ENCODE data around the gene PANK3.
"Not testable (repeated sequence)": the region's sequence is repeated elsewhere in the genome, so short reads cannot be mapped to it uniquely, and the experiment has no call there.

Gene PANK3

DNA sequence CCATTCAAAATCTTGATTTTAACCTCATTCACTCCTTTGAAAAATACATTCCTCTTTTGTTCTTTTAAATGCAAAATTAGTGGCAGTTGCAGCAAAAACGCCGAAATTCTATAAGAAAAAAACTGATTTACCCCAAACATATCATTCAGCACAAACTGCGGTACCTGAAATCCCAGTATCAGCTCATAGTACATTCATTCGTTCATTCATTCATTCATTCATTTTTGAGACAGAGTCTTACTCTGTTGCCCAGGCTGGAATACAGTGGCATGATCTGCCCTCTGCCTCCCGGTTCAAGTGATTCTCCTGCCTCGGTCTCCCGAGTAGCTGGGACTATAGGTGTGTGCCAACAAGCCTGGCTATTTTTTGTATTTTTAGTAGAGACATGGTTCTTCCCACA lies 29.6 kb downstream of the PANK3 start:
- DNase-seq, result no peak

DNA sequence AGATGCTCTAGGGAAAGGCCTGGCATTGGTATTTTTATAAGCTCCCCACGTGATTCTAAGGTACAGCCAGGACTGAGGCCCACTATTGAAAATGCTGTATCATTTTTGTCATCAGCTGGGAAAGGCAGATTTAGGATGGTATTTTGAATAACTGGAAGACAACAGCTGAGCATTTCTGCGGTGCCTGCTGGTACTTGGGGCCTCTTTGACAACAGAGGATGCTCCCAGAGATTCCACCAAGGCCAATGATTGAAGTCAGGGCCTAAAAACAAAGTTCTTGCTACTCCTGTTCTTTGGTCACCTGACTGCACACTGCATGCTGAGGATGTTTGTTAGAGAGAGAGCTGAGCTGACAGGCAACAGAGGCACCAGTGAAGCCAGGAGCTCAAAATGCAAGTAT lies 42.0 kb downstream of the PANK3 start:
- DNase-seq, result no peak

DNA sequence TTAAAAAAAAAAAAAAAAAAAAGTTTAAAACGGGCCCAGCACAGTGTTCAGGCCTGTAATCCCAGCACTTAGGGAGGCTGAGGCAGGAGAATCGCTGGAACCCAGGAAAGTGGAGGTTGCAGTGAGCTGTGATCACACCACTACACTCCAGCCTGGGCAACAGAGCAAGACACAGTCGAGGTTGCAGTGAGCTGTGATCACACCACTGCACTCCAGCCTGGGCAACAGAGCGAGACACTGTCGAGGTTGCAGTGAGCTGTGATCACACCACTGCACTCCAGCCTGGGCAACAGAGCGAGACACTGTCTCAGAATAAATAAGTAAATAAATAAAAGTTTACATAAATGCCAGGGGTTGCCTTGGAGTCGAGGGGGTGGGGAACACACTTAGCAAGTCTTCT lies 44.8 kb downstream of the PANK3 start:
- not testable (repeated sequence) for DNase-seq

DNA sequence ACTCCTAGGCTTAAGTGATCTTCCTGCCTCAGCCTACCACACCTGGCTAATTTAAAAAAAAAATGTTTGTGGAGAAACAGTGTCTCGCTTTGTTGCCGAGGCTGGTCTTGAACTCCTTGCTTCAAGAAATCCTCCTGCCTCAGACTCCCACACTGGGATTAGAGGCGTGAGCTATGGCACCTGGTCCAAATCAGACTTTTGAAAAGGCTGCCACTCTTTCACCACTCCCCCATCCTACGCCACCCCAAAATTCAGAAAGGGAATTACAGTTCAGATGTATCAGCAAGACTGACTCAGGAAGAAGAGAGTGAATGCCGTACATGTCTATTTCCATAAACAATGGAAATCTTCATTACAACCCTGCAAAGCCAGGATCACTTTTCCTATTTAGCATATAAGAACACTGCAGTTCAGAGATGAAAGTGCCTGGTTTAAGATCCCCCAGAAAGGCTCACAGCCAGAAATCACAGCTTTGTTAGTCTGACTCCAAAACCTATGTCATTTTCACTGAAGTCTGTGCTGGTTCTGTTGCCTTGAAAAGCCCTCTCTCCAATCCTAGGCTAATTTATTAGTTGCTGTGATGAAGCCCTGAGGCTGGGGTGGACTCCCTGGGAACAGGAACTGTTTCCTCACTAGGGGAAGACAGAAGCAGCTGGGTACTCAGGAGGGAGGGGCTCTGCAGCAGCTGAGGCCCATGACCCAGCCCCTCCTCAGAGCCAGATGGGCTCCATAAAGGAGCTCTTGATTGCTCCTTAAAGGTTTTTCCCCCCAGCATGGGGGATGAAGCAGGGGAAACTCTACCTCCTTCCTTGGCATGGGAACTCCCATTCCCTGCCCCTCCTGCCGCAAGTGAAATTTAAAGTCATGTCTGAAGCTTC lies 46.9 kb downstream of the PANK3 start:
- DNase-seq, result no peak

DNA sequence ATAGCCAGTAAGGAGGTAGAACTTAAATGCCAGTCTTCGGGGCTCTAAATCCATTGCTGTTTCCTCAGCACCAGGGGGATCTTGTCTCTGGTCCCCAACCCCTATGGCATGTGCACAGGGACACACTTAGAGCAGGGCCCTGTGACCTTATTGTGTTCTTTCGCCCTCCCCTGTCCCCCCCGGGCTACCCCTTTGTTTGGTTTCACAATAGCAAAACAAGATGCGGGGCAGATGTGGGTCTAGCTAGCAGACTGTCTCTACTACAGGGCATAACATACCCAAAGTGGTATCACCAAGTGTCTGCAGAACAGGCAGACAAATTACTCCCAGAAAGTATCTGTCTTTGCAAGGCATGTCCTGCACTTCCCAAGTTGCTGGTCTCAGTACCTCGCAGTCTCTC lies 48.0 kb downstream of the PANK3 start:
- DNase-seq, result no peak

DNA sequence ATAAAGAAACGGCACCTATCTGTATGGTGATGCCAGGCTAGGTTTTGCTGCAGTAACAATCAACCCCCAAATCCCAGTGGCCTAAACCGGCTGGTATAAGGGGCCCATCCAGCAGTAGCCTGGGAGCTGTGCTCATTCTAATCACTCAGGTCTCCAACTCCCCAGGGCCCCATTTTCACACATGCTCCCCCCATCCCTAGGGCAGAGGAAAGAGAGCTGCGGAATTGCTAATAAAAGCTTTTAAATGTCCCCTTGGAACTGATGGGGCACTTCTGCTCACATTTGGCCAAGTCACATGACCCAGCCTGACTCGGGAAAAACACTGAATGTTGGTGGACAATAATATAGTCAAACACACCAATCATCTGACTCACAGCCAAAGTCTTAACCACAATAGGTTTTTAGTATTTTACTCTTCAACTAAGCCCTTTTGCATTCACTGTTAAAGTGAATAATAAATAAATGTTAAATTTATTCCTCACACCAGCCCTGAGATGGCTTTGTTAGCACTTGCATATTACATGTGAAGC lies 48.5 kb downstream of the PANK3 start:
- no peak for DNase-seq

DNA sequence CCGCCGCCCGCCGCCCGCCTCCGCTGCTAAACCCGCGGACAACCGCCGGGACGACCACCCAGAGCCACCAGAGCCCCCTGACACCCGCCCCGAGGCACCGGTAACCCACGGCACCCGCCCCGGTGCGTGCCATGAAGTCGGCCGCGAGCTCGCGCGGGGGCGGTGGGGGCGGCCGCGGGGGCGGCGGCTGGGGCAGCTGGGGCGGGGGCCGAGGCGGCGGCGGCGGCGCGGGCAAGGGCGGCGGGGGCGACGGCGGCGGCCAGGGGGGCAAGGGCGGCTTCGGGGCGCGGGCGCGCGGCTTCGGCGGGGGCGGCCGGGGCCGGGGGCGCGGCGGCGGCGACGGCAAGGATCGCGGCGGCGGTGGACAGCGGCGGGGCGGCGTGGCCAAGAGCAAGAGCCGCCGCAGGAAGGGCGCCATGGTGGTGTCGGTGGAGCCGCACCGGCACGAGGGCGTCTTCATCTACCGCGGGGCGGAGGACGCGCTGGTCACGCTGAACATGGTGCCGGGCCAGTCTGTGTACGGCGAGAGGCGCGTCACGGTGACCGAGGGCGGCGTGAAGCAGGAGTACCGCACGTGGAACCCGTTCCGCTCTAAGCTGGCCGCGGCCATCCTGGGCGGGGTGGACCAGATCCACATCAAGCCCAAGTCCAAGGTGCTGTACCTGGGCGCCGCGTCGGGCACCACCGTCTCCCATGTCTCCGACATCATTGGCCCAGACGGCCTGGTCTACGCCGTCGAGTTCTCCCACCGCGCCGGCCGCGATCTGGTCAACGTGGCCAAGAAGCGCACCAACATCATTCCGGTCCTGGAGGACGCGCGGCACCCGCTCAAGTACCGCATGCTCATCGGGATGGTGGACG lies 49.6 kb downstream of the PANK3 start:
- DNase-seq, result no peak

DNA sequence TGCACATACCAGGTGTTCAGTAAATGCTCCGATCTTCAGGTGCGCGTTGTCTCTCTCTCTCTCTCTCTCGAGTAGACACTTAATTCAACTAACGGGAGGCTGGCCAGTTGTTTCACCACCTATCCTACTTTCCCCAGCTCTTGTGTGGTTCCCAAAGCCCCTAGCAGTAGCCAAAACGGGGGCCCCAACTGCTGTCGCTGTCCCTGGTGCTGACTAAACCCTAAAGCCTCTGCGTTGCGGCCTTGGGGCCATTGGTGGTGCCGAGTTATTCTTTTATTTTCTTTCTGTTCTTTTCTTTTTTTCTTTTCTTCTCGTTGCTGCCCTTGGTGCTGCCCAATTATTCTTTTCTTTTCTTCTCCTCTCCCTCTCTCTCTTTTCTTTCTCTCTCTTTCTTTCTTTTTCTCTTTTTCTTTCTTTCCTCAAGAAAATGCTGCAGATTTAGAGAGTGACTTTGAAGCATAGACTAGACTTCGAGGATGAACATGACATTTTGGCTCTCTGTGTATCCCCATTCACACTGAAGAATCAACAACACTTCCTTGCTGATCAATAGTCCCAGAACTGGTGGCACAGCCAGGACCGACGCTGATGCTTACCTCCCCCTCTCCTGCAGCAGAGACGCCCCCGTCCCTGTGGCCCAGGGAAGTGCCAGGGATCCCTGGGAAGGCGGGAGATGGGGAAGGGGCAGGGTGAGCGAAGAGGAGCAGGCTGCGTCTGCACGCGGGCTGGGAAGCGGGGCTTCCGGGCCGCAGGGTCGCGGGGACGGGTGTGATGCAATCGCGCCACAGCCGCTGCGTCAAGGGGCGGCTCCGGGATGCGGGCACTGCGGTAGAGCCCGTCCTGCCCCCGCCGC lies 50.4 kb downstream of the PANK3 start, which contains the start of gene FBLL1:
Gene FBLL1 (plus strand): TSS at position 785 of the 853 bp plus-strand sequence. CDS start 200 bp downstream, outside the sequence.
- DNase-seq, result no peak

DNA sequence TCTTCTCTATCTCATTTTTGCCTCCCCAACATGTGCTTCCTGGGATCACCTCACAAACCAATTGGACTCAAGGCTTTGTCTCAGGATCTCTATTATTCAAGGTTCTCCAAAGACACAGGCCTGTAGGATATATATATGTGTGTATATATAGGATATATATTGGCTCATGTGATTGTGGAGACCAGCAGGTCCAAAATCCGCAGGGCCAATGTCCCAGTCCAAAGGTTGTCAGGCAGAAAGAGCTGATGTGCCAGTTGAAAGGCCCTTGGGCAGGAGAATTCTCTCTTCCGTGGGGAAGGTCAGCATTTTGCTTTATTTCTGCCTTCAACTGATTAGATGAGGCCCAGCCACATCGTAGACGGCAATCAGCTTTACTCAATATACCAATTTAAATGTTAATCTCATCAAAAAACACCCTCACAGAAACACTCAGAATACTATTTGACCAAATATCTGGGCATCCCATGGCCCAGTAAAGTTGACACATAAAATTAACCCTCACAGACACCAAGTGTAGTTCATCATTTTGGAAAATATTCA lies 51.3 kb downstream of the PANK3 start:
- DNase-seq, result no peak

DNA sequence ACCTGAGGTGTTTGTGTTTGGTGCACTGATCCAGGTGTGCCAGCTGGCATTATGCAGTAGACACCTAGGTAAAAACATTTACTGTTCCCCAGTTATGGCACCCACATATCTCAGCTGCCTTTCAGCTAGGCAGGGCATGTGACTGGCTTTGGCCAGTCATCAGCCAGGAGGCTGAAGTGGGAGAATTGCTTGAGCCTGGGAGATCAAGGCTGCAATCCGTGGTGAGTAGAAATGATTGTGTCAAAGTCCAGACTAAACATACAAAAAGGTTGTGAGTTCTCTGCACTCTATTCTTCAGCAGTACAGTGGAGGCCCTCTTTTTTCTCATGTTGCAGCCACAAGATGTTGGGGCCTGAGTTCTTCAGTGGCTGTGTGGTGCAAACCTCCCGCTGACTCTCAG lies 53.3 kb downstream of the PANK3 start:
- DNase-seq, result no peak

DNA sequence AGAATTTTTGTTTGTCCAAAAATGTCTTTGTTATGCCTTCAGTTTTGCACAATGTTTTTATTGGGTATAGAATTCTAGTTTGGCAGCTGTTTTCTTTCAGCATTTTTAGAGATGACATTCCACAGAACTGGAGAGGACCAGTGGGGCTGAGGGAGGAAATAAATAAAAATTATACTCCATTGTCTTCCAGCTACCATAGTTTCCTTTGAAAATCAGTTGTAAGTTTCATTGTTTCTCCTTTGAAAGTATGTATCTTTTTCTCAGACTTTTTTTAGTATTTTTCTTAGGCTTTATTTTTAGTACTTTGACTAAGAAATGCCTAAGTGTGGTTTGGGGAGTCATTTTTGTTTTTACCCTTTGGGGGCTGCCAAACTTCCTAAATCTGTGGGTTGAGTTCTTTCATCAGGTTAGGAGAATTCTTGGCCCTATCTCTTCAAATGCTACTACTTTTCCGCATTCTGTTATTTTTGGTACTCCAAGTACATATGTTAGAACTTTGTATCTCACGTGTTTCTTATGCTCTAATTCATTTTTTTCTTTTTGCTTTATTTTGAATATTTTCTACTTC lies 65.2 kb downstream of the PANK3 start:
- DNase-seq, result no peak

DNA sequence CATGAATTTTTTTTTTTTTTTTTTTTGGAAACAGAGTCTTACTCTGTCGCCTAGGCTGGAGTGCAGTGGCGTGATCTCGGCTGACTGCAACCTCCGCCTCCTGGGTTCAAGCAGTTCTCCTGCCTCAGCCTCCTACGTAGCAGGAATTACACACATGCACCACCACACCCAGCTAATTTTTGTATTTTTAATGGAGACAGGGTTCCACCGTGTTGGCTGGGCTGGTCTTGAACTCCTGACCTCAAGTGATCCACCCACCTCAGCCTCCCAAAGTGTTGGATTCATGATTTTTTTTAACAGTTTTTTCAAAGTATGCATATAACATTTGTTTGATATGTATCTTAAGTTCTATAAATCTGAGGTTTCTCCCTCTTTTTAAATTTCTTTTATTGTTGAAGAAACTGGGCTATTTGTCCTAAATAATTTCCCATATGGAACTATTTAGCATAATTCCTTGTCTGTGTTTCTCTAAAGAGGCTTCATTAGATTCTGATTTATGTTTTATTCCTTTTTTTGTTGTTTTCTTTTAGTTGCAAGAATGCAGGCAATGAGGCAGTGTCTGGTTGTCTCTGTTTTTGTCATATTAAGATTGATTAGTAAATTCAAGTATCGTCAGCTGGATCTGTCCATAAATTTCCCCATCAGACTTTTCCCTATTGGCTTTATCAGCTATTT lies 76.5 kb downstream of the PANK3 start:
- DNase-seq, result no peak
